Right renal cortex interstitium (tissue), 3 donors: Measurements from ENCODE around the gene COL4A3. TPM values are rescaled to one million over a fixed set of nuclear protein-coding genes. Genes with fewer than 3 reads are reported as not detected.
A peak's percentile ranks its signal among the peaks of the same experiment; 100 is the strongest.
"Not testable (repeated sequence)": the region's sequence is repeated elsewhere in the genome, so short reads cannot be mapped to it uniquely, and the experiment has no call there.

Experiments
- DNase-seq, 3 donors: peaks; one replicate each; pipeline ENCODE4 v3.0.0-alpha.2; 2013; ENCODE audit warnings: low read depth in 3 of 3, low spot score in 2 of 3
- polyA plus RNA-seq, 3 donors: library from polyadenylated mRNA; unstranded; fragments of 120-200 nt; gene quantifications; one replicate each; pipeline ENCODE4 v1.2.1, GENCODE V29; 2013; ENCODE audit not compliant: insufficient read length in 3 of 3

COL4A3 gene
- polyA plus RNA-seq, 3 donors, result 47.8 to 58.0 (median 50.6) TPM

DNA sequence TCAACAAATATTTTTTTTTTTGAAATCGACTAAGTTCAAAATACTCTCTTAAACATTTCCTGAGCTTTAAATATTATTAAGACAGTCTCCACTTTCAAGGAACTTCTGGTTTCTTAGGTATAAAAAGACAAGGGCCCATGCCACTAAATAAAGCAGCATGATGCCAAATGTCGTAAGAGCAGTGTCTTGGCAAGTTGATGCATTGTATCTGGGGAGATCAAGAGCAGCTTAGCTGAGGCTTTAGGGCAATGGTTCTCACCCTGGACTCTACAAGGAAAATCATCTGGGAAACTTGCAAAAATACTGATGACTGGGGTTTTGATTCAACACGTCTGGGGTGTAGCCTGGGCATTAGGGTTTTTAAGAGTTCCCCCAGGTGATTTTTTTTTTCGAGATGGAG lies 41.3 kb downstream of the COL4A3 start:
- DNase-seq, result no peak

DNA sequence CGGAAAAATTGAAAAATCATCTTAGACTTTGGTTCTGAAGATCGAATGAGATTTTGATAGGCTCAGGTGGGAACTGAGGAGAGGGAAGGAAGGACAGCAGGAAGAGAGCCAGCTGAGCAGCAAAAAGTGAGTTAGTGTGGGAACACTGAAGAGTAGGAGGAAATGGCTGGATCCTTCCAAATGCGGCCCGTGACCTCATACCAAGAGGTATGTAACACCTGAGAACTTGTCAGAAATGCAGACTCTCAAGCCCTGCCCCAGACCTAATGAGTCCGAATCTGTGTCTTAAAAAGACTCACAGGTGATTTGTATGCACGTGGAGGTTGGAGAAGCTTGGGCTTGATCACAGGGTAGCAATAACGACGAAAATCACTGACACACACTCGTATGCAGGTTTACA lies 42.0 kb downstream of the COL4A3 start:
- no peak for DNase-seq

- DNase-seq, result no peak
These were observed 43.1 kb downstream of the COL4A3 start for GRCh38 chr2:227207573-227207972.

- no peak for DNase-seq
These were observed 50.2 kb downstream of the COL4A3 start for GRCh38 chr2:227214622-227215041.

DNA sequence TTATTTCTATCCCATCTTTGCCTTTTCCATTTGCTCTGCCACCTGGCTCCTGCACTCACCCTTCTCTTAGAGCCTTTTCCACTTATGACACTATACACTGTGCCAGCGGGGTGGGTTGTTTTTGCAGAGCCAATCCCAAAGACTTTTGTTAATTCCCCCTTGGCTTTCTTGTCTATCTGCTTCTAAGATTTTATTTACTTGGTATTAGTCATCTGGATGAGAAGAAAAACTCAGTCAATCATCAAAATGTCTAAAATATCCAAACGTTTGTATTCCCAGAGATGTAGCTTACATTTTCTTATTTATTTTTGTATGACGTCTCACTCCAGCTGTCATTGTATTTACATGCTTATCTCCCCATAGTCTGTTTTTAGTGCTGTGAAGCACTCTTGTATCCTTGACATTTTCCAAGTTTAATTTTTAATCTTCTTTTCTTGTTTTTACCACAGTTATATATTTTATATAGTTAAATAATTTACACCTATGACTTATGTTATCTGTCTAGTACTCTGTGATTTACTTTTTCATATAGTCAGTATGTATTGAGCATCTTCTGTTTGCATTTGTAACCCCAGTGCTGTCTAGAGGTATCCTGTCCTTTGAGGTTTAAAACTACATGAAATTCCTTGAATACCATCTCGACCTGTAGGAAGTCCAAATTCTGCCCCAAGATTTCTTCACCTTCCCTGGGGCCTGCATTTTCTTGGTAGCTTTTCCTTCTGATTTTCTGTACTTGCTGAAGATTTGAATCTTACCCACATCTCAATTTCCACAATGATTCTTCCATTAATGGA lies 55.1 kb downstream of the COL4A3 start:
- no peak for DNase-seq

- DNase-seq, result no peak
These were observed 56.7 kb downstream of the COL4A3 start for GRCh38 chr2:227221120-227221519.

GRCh38 chr2:227222292-227222691 lies 57.9 kb downstream of the COL4A3 start:
- no peak for DNase-seq

DNA sequence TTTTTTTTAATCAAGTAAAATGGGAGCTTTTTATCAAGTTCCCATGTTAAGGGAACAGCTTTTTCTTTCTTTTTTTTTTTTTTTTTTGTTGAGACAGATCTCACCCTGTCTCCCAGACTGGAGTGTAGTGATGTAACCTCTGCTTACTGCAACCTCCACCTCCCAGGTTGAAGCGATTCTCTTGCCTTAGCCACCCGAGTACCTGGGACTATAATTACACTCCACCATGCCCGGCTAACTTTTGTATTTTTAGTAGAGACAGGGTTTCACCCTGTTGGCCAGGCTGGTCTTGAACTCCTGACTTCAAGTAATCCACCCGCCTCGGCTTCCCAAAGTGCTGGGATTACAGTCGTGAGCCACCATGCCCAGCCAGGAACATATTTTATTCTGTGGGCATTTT lies 61.2 kb downstream of the COL4A3 start:
- DNase-seq, result not testable (repeated sequence)

DNA sequence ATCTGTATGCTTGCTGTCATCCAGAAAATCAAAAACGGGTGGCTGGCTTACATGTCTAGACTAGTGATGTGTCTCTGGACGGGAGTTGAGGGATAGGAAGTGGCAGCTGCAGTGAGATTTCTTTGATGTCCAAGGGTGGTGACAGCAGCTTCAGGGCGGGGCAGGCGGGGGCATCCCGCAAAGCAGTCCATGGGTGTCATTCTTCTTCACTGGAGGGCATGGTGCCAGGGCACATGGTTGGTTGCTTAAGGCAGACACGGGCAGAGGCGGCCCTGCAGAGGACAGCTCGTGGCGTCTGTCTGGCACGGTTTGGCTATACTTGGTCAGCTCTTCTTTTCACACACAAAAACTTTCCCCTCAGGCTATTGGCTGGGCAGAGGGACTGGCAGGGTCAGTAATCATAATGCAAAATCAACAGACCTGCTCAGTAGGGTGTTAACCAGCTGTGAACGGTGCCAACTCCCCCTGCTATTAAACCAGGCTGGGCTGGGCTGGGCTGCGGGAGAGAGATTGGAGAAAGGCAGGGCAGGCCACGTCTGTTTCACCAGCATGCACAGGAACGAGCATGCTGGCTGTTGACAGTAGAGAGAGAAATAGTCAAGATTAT lies 63.7 kb downstream of the COL4A3 start:
- DNase-seq, result no peak

DNA sequence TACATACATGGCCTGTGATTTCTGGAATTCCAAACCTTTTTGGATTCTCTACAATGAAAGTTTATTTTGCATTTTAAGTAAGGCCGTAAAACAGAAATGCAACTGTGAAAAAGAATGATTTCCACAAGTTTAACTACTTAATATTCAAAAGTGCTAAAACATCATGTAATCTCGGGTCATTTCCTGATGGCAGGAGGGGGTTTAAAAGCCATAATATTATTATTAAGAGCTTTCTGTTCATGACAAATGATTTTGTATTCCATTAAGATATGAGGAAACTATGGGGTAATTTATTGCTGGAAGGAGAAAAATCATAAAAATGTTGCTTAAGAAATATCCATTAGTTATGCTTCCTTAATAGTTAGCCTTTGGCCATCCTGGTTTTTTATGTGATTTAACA lies 65.7 kb downstream of the COL4A3 start:
- no peak for DNase-seq

- no peak for DNase-seq
These were observed 70.0 kb downstream of the COL4A3 start for GRCh38 chr2:227234429-227234828.

GRCh38 chr2:227237786-227238185 lies 73.4 kb downstream of the COL4A3 start:
- no peak for DNase-seq

GRCh38 chr2:227238238-227239237 lies 74.1 kb downstream of the COL4A3 start:
- DNase-seq, result peak; percentile 56 to 62 (median 62)

- DNase-seq, result no peak
These were observed 76.6 kb downstream of the COL4A3 start for GRCh38 chr2:227241005-227241404.

DNA sequence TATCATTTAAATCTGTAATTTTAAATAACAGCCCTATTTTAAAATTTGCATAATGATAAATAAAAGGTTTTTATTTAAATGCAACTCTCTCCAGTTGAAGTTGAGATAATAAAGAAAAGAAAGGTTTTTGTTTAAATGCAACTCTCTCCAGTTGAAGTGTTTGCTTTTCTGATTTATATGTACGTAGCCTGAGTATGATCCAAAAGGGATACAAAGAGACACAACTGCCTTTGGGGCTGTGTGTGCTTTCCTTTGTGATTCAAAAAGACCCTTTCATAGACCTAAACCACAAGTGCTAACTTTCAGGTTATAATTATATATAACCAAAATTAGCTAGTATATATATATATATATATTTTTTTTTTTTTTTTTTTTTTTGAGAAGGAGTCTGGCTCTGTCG lies 84.5 kb downstream of the COL4A3 start:
- DNase-seq, result no peak

- no peak for DNase-seq
These were observed 88.4 kb downstream of the COL4A3 start for GRCh38 chr2:227252831-227253230.

- no peak for DNase-seq
These were observed 92.2 kb downstream of the COL4A3 start for GRCh38 chr2:227256605-227257004.

- DNase-seq, result no peak
These were observed 93.4 kb downstream of the COL4A3 start for GRCh38 chr2:227257820-227258219.

GRCh38 chr2:227260041-227260440 lies 95.6 kb downstream of the COL4A3 start:
- no peak for DNase-seq

DNA sequence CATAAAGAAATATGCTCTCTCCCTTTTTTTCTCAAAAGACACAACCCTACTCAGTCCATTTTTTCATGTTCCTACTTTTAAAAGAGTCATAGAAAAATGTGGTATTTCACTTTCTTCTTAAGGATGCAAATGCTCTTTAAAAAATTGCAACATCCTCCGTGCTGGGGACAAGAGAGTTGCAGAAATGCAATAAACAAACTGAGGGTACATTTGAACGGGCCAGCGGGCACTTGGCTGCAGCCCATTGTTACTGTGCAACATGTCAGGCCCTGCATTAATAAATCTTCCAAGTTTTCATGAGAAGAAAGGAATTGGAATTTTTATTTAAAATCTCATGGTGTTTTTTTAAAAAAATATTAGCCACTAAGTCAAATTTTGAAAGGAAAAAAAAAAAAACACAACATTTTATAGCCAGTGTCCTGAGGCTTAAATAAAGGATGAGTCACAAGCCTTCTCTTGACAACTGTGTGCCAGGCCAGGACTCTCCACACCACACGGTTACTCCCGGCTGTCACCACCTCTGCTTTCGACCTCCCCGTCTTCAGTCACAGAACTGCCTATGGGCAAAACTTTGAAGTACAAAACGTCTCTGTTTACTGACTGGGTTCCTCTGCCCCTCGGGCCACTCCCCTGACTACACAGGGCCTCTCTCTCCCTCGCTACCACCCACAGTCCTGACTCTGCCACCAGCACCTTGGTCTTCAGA lies 103.1 kb downstream of the COL4A3 start:
- no peak for DNase-seq

GRCh38 chr2:227280895-227281294 lies 116.5 kb downstream of the COL4A3 start:
- DNase-seq, result no peak
